ENCODE measurements around the gene LMO3.

DNA sequence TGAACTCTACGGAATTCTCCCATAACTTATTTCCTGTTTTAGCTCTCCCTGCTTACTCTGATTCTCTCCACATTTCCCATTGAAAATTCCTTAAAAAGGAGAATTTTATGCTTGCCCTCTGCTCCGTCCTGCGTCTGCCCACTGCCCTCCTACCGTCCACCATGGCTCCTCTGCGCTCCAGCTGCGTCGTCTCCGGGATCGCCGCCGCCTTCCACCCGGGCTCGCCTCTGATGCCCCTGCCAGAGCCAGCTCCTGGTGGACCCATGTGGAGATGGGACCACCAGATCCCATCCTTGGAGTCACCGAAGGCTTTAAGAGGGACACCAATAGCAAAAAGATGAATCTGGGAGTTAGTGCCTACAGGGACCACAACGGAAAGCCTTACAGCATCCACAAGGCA, 92.7 kb downstream of the LMO3 start:
- TF ChIP-seq, protein P1, sequence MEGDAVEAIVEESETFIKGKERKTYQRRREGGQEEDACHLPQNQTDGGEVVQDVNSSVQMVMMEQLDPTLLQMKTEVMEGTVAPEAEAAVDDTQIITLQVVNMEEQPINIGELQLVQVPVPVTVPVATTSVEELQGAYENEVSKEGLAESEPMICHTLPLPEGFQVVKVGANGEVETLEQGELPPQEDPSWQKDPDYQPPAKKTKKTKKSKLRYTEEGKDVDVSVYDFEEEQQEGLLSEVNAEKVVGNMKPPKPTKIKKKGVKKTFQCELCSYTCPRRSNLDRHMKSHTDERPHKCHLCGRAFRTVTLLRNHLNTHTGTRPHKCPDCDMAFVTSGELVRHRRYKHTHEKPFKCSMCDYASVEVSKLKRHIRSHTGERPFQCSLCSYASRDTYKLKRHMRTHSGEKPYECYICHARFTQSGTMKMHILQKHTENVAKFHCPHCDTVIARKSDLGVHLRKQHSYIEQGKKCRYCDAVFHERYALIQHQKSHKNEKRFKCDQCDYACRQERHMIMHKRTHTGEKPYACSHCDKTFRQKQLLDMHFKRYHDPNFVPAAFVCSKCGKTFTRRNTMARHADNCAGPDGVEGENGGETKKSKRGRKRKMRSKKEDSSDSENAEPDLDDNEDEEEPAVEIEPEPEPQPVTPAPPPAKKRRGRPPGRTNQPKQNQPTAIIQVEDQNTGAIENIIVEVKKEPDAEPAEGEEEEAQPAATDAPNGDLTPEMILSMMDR (IDR thresholded peaks at IDR 0.05) = no peak
- TF ChIP-seq EP300 (IDR thresholded peaks at IDR 0.05) = no peak
- TF ChIP-seq POLR2AphosphoS5 (IDR thresholded peaks at IDR 0.05) = no peak
